ENCODE measurements around the gene SPDYE1. TPM values are rescaled to one million over a fixed set of nuclear protein-coding genes. Genes with fewer than 3 reads are reported as not detected.

SPDYE1 gene
- total RNA-seq, 1 donor from 2014 or later, result 0.10 TPM

DNA sequence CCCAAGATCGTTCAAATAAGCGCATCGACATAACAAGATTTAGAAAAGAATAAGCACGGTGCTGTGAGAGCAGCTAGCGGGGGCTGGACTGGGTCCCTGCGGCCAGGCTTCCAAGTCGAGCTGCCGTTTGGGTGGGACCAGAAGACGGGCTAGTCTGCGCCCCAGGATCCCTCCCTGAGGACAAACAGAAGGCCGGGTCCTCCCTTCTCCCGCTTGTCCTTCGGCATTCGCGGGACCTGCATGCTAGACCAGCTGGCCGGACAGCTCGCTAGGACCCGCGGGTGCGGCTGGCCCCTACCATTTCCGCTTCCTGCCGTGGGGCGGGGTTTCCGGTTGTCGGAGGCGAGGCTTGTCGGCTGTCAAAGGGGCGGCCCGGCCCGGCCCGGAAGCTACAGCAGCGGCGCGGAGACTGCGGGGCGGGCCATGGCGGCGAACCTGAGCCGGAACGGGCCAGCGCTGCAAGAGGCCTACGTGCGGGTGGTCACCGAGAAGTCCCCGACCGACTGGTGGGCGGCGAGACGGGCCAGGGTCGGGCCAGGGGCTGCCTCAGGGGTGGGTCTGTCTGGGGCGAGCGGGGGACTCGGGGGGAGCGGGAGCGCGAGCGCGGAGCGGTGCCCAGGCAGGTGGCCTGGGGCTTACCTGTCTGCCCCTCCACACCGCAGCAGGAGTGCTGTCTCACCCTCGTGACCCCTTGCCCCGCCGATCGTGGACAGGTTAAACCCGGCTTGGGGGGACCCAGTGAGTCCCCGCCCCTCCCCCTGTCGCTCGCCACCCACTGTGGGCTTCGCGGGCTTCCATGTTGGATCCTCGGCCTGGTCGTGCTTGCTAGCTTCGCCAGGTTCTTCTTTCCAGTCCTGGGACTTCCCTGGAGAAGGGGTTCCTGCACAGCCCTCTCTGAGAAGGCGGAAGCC is 46.9 kb downstream of the SPDYE1 start, which contains the start of gene DBNL:
Gene DBNL, plus strand, starts transcription at position 388 of the 911 bp plus-strand sequence. Its CDS starts 36 bp downstream, at position 424.
- DNase-seq, result peak; percentile 74

DNA sequence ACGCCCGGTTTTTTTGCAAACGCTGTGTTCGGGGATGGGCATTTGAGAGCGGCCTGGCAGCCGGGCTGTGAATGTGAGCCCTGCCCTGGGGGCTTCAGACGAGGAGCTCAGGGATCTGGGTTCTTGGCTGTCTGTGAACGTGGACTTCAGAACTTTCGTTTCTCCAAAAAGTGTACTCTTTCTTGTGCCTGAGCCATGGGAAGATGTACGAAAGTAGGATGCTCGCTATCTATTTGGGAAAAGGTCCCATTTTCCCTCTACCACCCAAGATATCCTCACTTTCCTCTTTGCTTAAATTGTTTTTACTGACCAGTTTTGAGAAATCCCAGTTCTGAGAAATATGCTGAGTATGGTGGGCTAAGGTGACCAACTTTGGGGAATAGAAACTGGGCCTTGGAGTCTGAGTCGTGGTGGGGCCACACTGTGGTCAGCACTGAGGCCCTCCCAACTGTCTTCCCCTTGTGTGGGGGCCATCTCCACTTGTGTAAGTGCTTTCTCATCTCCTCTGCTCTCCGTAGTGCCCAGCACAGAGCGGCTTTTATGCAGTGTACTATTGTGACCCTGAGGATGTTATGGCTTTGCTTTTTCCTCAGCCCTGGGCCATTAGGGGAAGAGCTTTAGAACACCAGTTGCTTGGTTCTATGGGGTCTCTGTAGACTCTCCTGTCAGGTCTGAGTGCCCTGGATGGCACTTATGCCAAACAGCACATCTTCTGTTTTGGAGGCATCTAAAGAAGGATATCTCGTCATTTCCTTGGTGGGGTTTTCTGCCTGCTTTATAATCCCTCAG is 47.7 kb downstream of the SPDYE1 start:
- no peak for DNase-seq

DNA sequence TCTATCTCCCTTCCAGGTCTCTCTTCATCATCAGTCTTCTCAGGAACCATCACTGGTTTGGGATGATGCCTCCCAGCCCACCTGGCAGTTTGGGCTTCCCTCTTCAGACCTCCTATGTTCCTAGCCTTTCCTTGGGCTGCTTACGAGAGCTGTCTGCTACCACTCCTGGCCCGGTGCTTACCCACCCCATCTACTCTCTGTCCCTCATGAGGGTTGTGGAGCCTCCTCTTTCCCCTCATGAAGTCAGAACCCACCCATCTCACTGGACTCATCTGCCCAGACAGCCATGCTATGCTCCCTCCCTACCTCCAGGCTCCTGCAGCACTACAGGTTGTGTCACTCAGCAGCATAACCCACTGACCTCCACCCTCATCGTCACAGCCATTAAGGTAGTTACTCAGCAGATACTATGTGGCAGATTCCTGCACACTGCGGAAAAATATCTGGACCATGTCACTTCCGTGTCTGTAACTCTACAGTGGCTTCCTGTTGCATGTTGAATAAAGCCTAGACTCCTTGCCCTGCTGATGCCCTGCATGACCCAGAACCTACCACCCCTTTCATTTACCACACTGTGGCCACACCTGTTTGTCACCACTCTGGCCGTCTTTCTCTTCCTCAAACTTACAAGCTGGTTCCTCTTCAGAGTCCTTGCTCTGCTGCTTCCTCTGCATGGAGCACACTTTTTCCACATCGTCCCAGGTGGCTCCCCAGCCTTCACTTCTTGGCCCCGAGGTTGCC is 48.8 kb downstream of the SPDYE1 start:
- no peak for DNase-seq

DNA sequence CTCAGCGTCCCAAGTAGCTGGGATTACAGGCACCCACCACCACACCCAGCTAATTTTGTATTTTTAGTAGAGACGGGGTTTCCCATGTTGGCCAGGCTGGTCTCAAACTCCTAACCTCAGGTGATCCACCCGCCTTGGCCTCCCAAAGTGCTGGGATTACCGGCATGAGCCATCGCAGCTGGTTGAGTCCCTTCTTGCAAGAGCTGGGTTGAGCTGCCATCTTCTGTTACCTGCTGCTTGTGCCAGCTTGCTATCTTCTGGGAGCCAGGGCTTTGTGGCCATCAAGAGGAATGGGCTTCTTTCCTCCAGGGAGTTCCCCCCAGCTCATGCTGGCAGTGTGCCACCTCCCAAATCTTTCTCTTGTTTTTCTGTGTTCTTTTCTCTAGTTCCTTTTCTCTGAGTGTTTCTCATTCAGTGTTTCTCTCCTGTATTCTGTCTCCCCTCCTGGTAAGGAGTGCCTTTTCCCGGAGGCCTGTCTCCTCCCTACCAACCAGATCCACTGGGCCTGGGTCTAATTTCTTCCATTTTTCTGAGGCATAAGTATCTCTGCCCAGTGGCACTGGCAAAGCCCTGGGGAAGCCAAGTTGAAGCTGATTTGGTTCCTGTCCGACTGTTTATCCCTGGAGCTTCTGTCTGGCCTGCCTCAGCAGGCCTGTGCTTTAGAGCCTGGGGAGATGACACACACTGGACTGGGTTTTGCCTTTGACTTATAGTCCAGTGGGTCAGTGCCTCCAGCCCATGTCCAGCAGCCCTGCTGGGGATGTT is 50.5 kb downstream of the SPDYE1 start:
- DNase-seq, result no peak

DNA sequence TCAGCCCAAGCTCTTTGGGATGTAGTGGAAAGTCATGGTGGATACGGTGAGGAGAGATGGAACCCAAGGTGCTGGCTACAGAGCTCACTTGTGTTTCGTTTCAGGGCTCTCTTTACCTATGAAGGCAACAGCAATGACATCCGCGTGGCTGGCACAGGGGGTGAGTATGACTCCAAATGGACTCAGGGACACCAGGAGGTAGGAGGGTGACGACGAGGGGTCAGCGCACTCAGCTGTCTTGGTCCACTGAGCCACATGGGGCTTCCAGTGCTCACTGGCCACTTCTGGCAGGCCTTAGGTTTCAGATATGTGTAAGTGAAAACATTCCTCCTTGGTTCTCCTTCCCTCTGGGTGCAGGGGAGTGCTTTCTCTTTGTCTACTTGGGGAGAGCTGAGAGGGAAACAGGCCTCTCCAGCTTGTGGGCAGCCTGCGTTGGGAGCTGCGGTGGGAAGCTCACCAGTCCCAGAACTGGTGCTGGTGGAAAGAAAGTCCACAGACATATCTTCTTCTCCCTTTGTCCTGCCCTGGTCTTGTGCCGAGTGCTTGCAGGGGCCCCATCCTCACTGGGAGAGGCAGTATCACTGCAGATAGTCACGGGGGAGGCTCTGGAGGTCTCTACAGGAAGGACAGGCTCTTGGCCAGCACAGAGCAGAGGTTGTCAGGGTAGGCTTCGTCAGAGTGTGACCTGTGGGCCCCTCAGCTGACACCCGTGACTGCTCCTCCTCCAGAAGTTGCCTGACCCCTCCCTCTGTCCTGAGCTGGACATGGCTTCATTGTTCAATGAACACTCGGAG is 52.6 kb downstream of the SPDYE1 start:
- no peak for DNase-seq

DNA sequence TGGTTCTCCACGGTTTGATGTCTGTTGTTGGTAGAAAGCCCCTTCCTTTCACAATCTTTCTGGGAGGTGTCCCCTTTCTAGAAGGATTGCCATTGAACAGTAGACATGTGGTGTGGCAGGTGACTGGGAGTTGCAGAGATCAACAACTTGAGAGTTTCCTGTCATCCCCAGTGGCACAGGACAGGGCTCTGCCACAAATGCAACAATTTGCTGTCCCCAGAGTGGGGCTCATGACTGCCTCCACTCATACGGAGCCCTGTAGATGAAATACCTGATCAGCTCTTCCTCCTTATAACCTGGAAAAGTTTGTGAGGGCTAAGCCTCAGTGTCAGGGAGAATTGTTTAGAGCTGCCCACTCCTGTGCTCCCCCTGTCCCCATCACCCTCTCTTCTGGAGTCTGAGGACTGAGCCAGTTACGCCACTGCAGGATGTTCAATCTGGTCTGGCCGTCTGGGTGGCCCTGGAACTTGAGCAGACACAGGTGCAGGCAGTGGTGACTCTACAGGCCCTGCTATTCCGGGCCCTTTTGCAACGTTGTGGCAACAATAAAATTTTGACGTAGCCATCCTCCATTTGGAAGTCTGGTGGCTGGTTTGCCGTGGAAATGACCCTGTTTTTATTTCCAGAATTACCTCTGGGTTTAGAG is 53.3 kb downstream of the SPDYE1 start:
- DNase-seq, result no peak

DNA sequence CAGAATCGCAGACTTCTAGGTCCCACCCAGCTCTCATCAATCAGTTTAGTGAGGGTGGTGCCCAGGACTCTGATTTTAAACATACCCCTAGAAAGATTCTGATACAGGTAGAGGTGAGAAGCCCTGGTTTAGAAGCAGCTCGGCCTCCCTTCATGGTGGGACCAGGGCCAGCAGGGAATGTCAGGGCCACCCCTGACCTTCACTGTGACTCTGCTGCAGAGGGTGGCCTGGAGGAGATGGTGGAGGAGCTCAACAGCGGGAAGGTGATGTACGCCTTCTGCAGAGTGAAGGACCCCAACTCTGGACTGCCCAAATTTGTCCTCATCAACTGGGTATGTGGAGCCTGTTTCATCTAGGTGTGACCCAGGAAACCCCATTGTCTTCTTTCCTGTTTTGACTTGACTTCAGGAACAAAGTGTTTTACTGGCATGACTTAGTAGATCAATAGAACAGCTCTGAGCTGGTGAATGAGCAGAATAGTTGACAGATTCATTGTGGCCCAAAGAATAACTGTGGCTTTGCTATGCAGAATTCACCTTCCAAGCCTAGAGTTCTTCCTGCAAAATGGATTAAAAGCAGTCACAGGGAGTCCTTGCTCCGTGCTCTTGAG is 54.0 kb downstream of the SPDYE1 start:
- no peak for DNase-seq

DNA sequence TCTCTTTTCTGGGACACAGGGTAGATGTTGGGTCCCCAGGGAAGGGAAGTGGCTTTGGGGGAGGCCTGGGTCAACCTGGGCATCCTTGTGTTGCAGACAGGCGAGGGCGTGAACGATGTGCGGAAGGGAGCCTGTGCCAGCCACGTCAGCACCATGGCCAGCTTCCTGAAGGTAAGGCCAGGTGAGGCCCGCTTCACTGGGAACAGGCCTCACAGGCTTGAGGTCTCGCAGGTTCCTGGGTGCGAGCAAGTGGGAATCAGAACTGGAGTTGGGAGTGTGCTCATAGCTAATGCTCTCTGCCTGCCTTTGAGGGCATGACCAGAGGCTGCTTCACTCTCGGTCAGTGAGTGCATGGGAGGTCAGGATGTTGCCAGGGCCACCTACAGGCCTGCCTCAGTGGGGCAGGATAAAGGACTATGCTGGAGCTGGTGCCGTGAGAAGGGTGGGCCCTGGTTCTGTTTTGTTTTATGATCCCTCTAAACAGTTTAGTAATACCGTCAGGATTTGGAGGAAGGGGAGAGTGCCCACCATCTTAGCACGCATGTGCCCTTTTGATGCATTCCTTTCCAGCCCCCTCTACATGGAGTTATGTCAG is 55.2 kb downstream of the SPDYE1 start:
- no peak for DNase-seq

DNA sequence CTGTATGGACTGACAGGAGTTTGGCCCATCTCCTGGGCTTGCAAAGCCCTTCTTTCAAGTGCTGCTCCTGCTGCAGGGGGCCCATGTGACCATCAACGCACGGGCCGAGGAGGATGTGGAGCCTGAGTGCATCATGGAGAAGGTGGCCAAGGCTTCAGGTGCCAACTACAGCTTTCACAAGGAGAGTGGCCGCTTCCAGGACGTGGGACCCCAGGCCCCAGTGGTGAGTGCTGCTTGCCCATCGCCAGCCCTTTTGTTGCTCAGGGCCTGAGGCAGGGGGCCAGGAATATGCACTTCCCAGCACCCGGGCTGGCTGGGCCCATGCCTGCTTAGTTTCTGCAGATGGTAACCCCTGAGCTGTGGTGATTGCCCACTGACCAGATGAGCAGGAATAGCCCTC is 59.0 kb downstream of the SPDYE1 start:
- no peak for DNase-seq

DNA sequence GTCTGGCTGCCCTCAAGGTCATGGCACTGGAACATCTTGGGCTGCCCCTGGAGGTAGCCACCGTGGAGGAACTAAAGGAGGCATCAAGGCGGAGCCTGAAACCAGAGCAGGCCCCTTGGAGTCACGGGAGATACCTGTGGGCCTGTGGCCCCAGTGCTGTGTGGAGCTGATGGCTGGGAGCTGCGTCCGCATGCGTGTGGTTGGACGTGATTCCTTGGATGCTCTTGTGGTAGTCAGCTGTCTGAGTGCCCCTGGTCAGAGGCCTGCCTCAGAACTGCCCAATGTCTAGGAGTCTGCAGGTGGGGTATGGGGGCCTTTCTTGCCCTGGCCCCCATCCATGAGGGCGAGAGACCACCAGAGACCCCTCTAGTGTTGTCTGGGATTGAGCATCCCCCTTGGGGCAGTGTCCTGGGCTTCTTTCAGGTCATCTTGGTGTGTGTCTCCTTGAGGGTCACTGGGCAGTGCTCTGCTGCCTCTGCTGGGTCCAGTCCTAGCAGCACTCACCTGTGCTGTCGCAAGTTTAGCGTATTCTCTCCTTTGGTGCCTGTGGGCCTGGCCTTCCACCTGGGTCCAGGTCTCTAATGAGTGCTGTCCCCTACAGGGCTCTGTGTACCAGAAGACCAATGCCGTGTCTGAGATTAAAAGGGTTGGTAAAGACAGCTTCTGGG is 59.6 kb downstream of the SPDYE1 start:
- no peak for DNase-seq

DNA sequence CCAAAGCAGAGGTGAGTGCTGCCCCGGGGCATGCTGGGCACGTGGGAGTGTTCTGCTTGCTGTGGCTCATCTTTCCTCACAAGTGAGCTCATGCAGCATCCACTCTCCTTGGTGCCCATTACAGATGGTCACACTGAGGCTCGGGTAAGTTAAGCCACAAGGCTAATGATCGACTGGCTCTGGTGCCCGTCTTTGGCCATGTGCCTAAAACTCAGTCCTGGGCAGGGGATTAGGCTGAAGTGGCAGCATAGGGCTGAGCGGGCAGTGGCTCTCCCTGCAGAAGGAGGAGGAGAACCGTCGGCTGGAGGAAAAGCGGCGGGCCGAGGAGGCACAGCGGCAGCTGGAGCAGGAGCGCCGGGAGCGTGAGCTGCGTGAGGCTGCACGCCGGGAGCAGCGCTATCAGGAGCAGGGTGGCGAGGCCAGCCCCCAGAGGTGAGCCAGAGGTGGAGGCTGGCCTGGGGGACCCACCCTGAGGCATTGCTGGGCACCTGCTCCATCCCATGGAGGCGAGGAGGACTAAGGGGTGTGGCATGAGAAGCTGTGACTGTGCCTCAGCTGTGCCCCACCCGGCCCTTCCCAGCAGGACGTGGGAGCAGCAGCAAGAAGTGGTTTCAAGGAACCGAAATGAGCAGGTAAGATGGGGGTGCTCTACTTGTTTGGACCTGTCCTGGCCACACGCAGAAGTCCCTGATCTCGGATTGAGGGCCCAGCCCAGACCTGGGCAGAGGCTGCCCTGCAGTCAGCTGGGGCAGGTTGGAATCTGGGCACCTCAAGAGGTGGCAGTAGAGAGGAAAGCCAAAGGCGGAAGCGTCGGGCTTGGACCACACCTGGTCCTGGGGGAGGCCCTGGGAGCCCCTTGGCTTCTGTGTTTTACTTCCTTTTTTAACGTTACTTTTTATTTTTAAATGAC is 60.4 kb downstream of the SPDYE1 start:
- DNase-seq, result no peak

DNA sequence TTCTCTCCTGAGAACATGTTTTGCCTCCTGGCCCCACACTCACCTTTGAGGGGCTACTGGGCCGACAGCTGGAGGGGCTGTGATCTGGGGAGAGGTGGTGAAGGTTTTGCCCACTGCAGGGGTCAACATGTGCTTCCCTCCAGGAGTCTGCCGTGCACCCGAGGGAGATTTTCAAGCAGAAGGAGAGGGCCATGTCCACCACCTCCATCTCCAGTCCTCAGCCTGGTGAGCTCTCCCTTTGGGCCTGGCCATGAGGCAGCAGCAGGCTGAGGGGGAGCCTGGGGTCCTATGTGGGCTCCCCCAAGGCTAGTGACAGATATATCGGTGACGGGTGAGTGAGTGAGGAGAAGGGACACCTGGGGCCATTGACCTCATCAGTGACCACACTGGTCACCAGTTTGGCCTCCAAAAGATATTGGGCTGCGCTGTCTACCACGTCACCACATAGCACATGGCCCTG is 61.1 kb downstream of the SPDYE1 start:
- no peak for DNase-seq

DNA sequence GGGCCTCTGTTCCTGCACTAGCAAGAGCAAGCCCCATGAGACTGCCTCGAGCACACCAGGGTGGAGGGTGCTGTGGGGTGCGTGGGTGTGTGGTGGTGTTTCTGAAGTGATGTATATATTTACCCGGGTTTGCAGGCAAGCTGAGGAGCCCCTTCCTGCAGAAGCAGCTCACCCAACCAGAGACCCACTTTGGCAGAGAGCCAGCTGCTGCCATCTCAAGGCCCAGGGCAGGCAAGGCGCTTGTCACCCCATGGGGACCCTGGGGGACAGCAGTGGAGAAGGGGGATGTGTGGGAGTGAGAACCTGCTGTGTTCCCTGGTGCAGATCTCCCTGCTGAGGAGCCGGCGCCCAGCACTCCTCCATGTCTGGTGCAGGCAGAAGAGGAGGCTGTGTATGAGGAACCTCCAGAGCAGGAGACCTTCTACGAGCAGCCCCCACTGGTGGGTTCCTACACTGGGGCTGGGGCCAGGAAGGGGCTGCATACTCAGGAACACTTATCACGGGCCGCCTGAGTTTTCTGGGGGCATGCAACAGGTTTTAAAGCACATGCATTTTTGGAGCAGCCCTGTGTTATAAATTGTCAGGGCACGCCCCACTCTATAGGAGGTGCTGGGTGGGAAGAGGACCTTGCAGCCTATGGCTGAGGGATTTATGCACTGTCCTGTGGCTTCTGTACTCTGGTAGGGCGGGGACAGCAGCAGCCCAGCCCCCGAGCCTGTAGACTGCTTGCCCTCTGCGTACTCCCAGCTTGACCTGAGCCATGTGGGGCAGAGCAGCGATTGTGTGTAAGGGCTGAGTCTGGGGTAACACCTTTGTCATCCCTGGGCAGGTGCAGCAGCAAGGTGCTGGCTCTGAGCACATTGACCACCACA is 61.8 kb downstream of the SPDYE1 start:
- DNase-seq, result no peak

Data from skin of body (tissue), 2 donors.